ENCODE results near the gene ARHGAP6.
A peak's percentile ranks its signal among the peaks of the same experiment; 100 is the strongest.

The ARHGAP6 gene

GRCh38 chrX:11665168-11666111 is at the start of gene ARHGAP6:
ARHGAP6 (minus strand) TSS chrX:11665920; CDS start chrX:11664828, 1,092 bp downstream.
- Histone ChIP-seq H3K27me3 (replicated peaks; ENCODE audit: control insufficient read depth, insufficient read depth, low read length) (no peaks in the 10 kb centered on the region), H3K36me3 (ENCODE audit: control insufficient read depth, insufficient read depth, low read length) (no peaks in the 10 kb centered on the region), H3K4me3 (replicated peaks; ENCODE audit: low read depth, low read length) (peak within 1 kb of the TSS; percentile 56)
- DNase-seq (ENCODE audit: extremely low read depth, insufficient read length) = peak; percentile 37
- TF ChIP-seq CTCF (IDR thresholded peaks at IDR 0.05; ENCODE audit: insufficient read depth, low read length, poor library complexity, severe bottlenecking) = no peak

GRCh38 chrX:11704725-11705495 is 39.2 kb upstream of the ARHGAP6 start:
- no peak for DNase-seq (ENCODE audit: extremely low read depth, insufficient read length)
- Histone ChIP-seq H3K4me3 (replicated peaks; ENCODE audit: low read depth, low read length) (no peak overlapping the region), H3K27me3 (replicated peaks; ENCODE audit: control insufficient read depth, insufficient read depth, low read length) (no peaks in the 10 kb centered on the region), H3K36me3 (ENCODE audit: control insufficient read depth, insufficient read depth, low read length) (no peaks in the 10 kb centered on the region)
- TF ChIP-seq CTCF (IDR thresholded peaks at IDR 0.05; ENCODE audit: insufficient read depth, low read length, poor library complexity, severe bottlenecking) = no peak

- no peak overlapping the region for H3K4me3 ChIP-seq (replicated peaks; ENCODE audit: low read depth, low read length)
- TF ChIP-seq CTCF (IDR thresholded peaks at IDR 0.05; ENCODE audit: insufficient read depth, low read length, poor library complexity, severe bottlenecking) = no peak
- DNase-seq (ENCODE audit: extremely low read depth, insufficient read length) = no peak
- H3K27me3 ChIP-seq (replicated peaks; ENCODE audit: control insufficient read depth, insufficient read depth, low read length) = no peaks in the 10 kb centered on the region
- H3K36me3 ChIP-seq (ENCODE audit: control insufficient read depth, insufficient read depth, low read length) = no peaks in the 10 kb centered on the region
Observed at GRCh38 chrX:11703855-11704254, 38.1 kb upstream of the ARHGAP6 start.

- no peaks in the 10 kb centered on the region for H3K27me3 ChIP-seq (replicated peaks; ENCODE audit: control insufficient read depth, insufficient read depth, low read length)
- no peak for TF ChIP-seq CTCF (IDR thresholded peaks at IDR 0.05; ENCODE audit: insufficient read depth, low read length, poor library complexity, severe bottlenecking)
- no peak overlapping the region for H3K4me3 ChIP-seq (replicated peaks; ENCODE audit: low read depth, low read length)
- no peak for DNase-seq (ENCODE audit: extremely low read depth, insufficient read length)
- H3K36me3 ChIP-seq (ENCODE audit: control insufficient read depth, insufficient read depth, low read length) = no peaks in the 10 kb centered on the region
Observed at GRCh38 chrX:11702965-11703631, 37.4 kb upstream of the ARHGAP6 start.

- no peak for TF ChIP-seq CTCF (IDR thresholded peaks at IDR 0.05; ENCODE audit: insufficient read depth, low read length, poor library complexity, severe bottlenecking)
- Histone ChIP-seq H3K27me3 (replicated peaks; ENCODE audit: control insufficient read depth, insufficient read depth, low read length) (no peaks in the 10 kb centered on the region), H3K4me3 (replicated peaks; ENCODE audit: low read depth, low read length) (no peak overlapping the region), H3K36me3 (ENCODE audit: control insufficient read depth, insufficient read depth, low read length) (no peaks in the 10 kb centered on the region)
- DNase-seq (ENCODE audit: extremely low read depth, insufficient read length) = no peak
Observed at GRCh38 chrX:11702420-11702819, 36.7 kb upstream of the ARHGAP6 start.

Data from GM06990 (cell line).